NCI-H2107 treated with DMSO at 0.1 percent for 48 hours (cell line): ENCODE results near the gene H1-8.
"Not testable (repeated sequence)": the region's sequence is repeated elsewhere in the genome, so short reads cannot be mapped to it uniquely, and the experiment has no call there.

ENCODE experiments used
- DNase-seq: peaks from one replicate; lab custom pipeline; 2025; ENCODE audit not compliant: unreplicated experiment; lab: John Stamatoyannopoulos, UW

Gene H1-8, protein sequence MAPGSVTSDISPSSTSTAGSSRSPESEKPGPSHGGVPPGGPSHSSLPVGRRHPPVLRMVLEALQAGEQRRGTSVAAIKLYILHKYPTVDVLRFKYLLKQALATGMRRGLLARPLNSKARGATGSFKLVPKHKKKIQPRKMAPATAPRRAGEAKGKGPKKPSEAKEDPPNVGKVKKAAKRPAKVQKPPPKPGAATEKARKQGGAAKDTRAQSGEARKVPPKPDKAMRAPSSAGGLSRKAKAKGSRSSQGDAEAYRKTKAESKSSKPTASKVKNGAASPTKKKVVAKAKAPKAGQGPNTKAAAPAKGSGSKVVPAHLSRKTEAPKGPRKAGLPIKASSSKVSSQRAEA

DNA sequence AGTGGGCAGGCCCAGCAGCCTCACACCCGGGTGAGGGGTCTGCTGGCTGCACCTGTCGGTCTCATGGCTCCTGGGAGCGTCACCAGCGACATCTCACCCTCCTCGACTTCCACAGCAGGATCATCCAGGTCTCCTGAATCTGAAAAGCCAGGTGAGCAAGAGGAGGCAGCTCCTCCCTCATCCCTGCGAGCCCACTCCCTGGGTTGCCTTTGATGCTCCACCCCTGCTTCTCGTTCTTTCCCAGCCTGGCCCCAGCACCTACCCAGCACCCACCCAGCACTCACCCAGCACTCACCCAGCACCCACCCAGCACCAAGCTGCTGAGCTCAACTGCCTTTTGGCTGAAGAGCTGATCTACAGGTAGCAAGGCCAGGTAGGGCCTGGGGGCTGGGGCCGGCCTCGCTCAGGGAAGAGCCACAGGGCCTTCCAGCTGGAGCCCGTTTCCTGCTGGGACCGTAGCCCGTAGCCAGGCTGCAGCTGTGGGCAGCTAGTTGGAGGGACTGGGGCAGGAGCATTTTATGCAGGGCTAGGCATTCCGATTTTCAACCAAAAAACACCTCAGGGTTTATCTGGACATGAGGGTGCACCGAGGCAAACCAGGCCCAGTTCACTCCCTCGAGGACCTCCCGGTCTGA lies at the start of gene H1-8:
Gene H1-8, plus strand, starts transcription at position 20 of the 635 bp plus-strand sequence. Its CDS starts 44 bp downstream, at position 64.
- DNase-seq: no peak

DNA sequence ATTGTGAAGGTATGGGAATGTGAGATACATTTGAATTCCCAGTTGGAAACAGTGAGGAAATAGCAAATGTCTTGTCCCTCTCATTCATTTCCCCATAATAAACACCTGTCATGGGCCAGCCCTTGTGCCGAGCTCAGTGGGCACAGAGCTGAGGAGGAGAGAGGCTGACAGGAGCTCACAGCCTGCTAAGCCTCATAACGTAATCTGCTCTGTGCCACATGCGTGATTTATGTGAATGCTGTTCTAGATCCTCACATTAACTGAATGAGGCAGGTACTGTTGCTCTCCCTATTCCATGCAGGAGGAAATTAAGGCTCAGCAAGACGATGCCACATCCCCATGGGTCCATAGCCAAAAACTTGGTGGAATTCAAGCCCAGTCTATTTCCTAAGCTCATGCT lies 49.8 kb upstream of the H1-8 start:
- DNase-seq: no peak

DNA sequence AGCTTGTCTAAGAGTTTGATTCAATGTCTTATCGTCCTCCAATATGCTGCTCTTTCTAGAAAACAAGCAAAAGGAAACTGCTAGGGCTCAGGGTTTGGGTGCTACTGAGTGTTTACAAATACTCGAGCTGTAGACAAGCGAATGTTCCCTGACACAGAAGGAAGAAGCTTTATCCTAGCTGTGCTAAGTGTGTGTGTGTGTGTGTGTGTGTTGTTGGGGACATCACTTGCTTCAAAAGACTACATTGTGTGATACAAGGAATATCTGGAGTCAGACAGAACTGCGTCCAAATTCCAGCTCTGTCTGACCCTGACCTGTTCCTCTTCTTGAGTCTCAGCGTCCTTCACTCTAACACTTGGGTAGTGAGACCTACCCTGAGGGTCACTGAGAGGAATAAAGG lies 48.5 kb upstream of the H1-8 start:
- DNase-seq: not testable (repeated sequence)

DNA sequence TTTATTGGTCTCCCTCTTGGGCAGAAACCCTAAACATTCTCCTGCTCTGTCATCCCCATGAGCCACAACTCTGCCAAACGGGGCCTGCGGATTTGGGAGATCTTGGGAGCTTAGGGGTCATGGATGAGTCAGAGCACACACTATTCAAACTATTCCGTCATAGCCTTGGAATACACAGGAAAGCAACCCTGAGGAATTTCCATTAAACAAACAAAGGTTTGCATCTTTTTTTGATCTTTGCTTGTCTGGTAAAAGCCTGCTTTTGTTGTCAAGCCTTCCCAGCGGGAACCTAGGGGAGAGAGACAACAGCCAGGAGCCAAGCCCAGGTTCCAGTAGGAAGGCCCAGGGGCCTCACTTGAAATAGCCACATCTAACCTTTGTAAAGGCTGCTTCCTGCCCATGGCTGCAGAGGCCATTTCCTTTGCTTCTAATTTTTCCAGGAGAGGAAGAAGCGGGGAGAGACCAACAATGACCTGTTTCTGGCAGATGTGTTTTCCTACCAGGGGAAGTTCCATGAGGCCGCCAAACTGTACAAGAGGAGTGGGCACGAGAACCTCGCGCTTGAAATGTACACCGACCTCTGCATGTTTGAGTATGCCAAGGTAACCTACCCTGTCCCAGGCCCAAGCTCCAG lies 47.9 kb upstream of the H1-8 start:
- DNase-seq: not testable (repeated sequence)

DNA sequence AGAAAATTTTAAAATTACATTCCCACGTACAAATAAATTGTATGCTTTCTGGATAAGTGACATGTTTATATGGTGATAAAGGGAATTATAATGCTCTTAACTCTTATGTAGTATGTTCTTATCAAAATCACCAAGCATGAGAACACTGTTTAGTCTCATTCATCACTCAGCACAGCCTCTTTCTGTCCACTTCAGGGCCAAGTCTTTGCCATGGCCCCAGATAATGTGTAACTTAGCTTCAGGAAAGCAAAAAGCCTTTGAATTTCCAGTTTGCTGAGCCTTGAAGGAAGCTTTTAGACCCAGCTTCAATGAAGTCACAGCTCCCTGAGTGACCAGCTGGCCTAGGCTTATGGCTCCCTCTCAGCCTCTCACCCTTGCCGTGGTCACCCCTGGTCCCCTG lies 45.1 kb upstream of the H1-8 start:
- not testable (repeated sequence) for DNase-seq

DNA sequence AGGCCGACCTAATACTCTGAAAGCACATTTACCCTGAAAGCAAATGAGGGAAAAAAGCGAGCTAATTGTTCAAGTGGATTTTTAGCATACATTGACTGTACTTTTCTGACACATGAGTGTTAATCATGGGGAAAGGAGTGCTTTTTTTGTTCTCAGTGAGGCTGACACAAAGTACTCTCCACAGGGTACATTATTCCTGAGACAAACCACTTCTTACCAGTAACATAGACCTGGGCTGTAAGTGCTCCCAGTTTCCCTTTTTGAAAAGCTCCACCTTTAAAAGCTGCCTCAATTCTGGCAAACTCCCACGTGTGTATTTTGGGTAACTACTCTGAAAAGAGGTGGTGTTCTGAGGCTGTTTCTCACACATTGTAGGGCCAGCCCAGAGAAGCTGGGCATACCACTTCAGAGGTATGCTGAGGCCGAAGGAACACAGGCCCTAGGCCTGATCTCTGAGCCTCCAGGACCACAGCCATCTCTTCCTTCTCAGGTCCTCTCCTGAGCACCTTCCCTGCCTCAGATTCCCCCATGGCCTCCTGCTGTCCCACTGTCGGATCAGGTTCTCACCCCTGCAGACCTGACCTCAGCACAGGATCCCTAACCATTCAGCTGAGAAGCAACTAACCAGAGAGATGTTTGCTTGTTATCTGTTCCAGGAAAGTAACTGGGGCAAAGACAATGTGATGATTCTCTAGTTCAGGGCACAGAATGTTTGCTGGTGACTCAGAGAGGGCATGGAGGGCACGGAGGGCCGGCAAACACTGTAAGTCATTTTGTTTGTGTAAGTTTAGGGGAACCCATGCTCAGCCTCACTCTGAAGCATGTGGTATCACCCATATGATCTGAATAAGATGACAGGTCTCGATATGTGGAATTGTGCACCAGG lies 44.1 kb upstream of the H1-8 start:
- DNase-seq: not testable (repeated sequence)

DNA sequence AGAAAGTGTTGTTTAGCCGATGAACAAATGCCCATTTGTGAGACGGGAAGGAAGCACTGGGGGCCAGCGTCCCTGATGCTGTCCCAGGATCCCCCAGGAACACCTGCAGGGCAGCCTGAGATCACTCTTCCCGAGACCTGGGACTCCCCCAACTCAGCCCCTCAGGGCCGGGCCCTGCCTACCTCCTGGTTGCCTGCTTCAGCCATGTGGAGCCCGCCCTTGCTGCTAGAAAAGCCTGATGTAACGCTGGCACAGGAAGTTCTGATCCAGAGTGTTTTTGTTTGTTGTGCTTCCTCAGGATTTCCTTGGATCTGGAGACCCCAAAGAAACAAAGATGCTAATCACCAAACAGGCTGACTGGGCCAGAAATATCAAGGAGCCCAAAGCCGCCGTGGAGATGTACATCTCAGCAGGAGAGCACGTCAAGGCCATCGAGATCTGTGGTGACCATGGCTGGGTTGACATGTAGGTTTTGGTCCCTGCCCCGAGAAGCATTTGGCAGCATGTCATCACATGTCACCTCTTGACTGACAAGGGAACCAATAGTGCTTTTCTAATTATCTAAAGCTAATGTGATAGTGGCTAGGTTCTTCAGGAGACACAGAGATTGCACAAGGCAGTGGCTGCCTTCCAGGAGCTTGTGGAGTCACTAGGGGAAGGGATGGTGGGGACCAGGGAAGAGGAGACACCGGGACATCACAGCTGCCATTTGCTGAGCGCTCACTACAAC lies 43.2 kb upstream of the H1-8 start:
- DNase-seq: not testable (repeated sequence)

DNA sequence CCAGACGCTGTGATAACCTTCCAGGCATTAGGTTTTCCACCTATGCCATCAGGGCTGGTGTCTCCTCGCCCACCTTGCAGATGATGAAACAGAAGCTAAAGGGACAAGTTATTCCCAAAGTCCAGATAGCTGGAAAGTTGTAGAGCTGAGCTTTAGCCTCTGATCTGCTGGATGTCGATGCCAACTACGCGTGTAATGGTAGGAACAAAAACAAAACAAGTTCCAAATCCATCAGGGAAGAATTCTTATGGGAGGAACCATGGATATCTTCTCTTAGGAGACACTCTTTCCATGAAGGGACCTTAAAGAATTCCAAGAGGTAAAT lies 42.7 kb upstream of the H1-8 start:
- DNase-seq: no peak

DNA sequence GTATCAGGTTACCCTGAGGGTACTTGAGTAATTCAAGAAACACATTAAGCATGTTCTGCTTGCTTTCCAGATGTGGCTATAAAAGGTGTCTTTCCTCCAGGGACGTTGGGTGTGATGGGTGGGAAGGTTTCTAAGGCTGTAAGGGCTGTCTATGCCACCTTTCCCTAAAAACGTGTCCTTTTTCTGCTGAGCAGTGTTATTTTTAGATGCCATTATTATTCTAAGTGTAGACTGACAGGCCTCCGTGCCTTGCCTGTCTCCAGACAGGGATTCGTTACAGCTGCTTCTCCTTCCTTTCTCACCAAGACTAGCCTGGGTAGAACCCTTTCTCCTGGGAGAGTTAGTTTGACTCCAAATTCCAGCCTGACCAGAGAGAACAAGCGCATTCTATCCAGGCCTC lies 41.3 kb upstream of the H1-8 start:
- DNase-seq: no peak

DNA sequence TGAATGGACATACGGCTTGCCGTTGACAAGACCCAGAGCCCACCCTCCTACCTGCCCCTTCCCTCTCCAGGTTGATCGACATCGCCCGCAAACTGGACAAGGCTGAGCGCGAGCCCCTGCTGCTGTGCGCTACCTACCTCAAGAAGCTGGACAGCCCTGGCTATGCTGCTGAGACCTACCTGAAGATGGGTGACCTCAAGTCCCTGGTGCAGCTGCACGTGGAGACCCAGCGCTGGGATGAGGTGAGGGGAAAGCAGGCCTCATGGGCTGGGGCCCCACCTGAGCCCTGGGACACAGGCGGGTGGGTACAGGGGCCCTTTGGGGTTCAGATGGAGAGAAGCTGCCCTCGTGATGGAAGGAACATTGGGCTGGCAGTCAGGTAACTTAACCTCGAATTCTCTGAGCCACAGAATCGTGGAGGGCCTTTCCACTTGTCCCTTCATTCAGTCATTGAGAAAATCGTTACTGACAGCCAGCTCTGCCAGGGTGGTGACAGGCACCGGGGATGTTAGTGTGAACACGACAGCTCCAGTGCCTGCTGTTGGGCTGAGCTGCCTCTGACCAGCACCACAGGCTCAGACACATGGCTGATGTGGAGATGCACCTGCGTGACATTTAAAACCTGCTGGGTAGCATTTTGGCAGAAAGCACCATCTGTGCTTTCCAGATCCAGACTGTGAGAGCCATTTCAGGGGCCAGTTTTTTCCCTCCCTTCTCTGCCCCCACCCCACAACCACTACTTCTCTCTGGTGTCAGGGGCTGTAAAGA lies 40.1 kb upstream of the H1-8 start:
- DNase-seq: peak; percentile 60

DNA sequence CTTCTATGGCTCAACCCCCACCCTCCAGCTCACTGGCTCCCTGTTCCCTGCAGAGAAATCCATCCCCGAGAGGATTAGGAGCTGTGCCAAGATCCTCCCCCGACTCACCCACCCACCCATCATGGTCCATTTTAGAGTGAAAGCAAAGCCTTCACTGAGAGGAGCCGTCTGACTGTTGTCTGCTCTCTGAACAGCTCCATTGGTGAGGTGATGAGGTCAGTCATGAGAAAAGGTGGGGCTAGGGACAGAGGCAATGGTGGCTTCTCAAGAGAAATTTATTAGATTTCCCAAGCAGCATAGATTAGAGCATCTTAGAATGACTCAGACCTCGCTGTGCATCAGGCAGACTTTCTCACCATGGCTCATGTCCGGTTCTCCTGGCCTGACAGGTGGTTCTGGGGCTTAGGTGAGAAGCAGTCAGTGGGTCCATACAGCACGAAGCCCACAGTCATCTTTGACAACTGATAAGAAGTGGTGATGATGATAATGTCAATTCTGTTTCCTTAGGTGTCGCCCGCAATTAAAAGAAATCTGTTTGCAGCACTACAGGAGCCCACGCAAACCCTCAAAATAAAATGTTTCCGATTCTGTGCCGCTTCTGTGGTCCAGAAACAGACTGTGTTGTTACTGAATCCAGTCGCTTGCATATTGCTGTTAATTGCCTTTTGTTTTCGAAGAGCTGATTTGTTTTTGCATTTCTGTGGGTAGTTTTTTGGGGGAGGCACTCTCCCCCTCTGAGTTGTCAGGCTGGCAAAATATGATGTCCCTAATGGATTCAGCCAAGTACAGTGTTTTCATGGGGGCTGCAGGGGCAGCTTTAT lies 39.3 kb upstream of the H1-8 start:
- DNase-seq: peak; percentile 33

DNA sequence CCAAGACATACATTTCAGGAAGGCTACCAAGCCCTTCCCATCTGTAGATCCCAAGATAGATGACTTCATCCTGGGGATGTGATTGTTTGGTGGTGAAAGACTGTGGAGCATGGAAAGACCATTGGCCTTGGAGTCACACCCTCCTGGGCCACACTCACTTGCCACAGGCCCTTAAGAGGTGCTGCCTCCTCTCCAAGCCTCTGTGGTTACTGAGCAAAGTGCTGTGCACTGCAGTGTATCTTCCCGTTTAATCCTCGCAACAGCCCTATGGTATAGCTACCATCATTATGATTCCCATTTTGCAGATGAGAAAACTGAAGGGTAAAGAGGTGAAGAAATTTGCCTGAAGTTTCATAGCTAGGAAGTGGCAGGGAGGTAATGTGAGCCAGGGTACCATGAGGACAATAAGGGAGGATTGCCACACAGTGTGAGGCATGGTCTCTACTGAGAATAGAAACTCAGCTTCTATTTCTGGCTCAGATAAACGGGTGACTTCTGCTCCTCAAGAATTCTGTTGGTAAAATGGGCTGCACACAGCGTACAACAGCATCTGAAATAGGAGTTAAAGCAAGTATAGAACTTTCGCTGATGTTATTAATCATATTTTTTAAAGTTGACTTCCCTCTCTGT lies 38.4 kb upstream of the H1-8 start:
- no peak for DNase-seq

DNA sequence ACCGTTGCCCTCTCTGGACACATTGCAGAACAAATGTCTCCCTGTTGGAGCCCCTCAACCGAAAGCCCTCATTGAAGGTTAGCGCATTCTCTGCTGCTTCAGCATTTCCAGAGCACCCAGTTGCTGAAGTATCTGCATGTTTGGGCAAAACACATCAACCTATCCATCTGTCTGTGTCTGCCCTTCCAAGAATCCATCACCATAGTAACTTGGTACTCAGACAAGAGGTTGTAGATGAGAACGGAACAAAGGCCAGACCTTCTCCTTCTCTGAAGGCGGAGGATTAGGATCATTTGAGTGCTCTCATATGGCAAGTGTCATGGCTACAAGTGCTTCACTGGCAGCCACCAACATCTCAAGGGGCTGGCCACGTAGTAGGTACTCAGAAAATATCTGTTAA lies 37.6 kb upstream of the H1-8 start:
- no peak for DNase-seq

DNA sequence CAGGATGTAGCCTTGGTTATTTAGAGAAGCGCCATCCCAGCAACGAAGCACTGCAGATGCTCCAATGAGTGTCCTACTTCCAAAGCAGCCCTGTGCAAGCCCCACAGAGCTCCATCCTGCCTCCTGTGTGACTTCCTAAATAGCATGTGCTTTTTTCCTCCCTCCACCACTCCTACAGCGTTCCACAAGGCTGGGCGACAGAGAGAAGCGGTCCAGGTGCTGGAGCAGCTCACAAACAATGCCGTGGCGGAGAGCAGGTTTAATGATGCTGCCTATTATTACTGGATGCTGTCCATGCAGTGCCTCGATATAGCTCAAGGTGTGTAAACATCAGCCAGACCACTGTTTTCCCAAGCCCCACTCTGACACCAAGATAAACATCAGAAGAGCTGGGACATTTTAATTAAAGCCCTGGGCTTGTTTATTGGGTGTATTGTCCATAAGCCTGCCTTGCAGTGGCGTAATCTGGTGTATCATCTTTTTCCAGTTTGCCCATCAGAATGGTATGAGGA lies 36.7 kb upstream of the H1-8 start:
- peak; percentile 77 for DNase-seq

DNA sequence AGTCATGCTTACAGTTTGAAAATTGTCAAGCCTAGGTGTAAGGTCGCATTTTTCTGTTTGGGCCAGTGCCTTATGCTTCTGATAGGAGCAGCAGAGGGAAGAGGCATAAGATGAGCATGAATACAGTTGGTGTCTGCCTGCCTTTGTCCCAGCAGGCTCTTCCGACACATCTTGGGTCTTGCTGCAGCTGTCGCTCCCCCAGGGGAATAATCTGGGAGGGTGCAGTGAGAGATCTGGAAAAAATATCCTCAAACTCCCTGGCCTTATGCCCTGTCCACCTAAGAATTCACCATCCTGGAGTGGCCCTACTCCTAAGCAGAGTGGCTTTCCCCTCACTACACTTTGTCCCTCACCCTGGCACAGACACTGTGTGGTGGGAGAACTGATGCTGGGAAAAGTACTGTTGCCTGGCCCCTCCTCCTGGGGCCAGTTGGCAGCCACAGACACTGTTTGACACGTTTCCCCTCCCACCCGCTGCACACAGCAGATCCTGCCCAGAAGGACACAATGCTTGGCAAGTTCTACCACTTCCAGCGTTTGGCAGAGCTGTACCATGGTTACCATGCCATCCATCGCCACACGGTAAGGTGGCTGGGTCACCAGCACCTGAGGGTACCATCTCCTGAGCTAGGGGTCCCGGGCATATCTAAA lies 35.7 kb upstream of the H1-8 start:
- no peak for DNase-seq

DNA sequence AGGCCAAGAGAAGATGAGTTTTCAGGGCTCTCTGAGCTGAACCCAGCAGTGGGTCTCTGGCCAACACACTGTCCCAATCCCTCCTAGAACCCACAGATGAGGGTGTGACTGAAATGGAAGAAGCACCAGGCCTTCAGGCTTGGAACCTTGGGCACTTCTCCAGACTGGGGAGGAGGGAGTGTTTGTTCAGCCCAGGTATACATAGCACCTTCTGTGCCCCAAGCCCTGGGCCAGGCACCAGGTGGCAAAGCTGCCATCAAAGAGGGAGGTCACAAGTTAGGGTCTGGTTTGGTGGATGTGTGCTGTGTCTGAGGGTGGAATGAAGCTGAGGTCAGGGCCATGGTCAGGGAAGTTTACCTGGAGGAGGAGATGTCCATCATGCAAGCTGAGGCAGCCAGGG lies 30.4 kb upstream of the H1-8 start:
- DNase-seq: no peak

DNA sequence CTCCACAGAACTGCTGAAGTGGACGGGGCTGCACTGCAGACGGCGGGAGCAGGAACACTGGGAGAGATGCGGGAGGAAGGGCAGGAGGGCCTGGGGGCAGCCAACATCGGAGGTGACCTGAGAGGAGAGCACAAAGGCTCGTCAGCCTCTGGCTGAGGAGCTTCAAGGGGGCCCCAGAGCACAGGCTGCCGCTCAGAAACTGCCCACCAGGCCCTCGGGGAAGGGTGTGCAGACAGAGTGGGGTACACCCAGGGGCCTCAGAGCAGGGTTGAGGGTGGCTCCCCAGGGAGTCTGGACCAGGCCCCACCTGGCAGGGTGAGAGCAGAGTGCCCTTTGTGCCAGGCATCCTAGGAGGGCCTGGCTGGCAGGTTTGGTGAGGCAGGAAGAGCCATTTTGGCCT lies 29.3 kb upstream of the H1-8 start:
- no peak for DNase-seq

DNA sequence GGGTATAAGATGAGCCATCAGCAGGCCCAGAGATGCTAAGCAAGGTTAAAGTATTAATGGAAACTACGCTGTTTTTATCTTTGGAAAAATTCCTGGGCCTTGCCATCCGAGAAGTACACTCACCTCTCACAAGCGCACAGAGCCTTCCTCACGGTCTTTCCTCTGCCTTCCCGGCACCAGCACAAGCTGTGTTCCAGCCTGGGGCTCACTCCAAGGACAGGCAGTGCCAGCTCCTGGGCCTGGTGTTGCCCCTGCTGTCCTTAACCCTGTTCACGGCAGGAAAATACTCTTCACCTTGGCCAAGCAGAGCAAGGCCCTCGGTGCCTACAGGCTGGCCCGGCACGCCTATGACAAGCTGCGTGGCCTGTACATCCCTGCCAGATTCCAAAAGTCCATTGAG lies 28.9 kb upstream of the H1-8 start:
- no peak for DNase-seq
